ENCODE data around the gene GDA.

GRCh38 chr9:72151104-72151503, 1.9 kb downstream of the GDA start:
- TF ChIP-seq POLR2A (IDR thresholded peaks at IDR 0.05; ENCODE audit: borderline replicate concordance, extremely low read depth, insufficient read depth, insufficient read length): no peak
- no peak for TF ChIP-seq POLR2AphosphoS5 (IDR thresholded peaks at IDR 0.05; ENCODE audit: low read depth, low read length)
- TF ChIP-seq CTCF (IDR thresholded peaks at IDR 0.05 in 2 of 3, conservative IDR thresholded peaks at IDR 0.05 in 1 of 3; ENCODE audit: borderline replicate concordance in 1 of 3, insufficient read depth in 1 of 3, low read depth in 2 of 3, low read length in 2 of 3): no peak
- TF ChIP-seq SRF (IDR thresholded peaks at IDR 0.05; ENCODE audit: low read depth): no peak
- no peak for TF ChIP-seq EZH2 (IDR thresholded peaks at IDR 0.05)
- no peak for TF ChIP-seq ZNF274 (IDR thresholded peaks at IDR 0.05; ENCODE audit: low read depth, low read length)
- TF ChIP-seq FOSL1 (IDR thresholded peaks at IDR 0.05; ENCODE audit: low read depth): no peak
- TF ChIP-seq REST (IDR thresholded peaks at IDR 0.05; ENCODE audit: low read depth): no peak
- TF ChIP-seq CEBPB (IDR thresholded peaks at IDR 0.05; ENCODE audit: low read depth): no peak
